Nephron (organoid): ENCODE measurements around the gene FIGLA.

Experiments
- H3K27ac Mint-ChIP-seq, 3 experiments: 2 replicates each; pipeline ENCODE4 v1.8.0; 2020; ENCODE audit warnings: mixed read lengths in 3 of 3, mild to moderate bottlenecking in 2 of 3, moderate library complexity in 1 of 3
- H3K27me3 Mint-ChIP-seq: 2 replicates; pipeline ENCODE4 v1.8.0; 2021; ENCODE audit warnings: low read depth, mild to moderate bottlenecking, moderate library complexity, mixed read lengths
- H3K36me3 Mint-ChIP-seq: 2 replicates; pipeline ENCODE4 v1.8.0; 2020; ENCODE audit warnings: low read depth, mixed read lengths
- H3K4me1 Mint-ChIP-seq: 2 replicates; pipeline ENCODE4 v1.8.0; 2020; ENCODE audit warnings: mixed read lengths
- H3K4me3 Mint-ChIP-seq, 3 experiments: 2 replicates each; pipeline ENCODE4 v1.8.0; 2020; ENCODE audit warnings: mild to moderate bottlenecking in 3 of 3, mixed read lengths in 3 of 3, moderate library complexity in 2 of 3
- H3K9me3 Mint-ChIP-seq: 2 replicates; pipeline ENCODE4 v1.8.0; 2020; ENCODE audit warnings: mixed read lengths
- CTCF ChIP-seq, 3 experiments: fragments of 200-600 bp; sonication (generic); IDR thresholded peaks; one replicate each; pipeline ENCODE4 v1.5.0; 2021; ENCODE audit warnings: antibody characterized with exemption in 3 of 3; ENCODE audit not compliant: unreplicated experiment in 3 of 3

Gene FIGLA

GRCh38 chr2:70775141-70775540 lies 15.3 kb downstream of the FIGLA start:
- TF ChIP-seq CTCF (IDR thresholded peaks at IDR 0.05; ENCODE audit: unreplicated experiment in 3 of 3), result no peak
- H3K4me3 Mint-ChIP-seq, result no peak overlapping the region
- H3K4me1 Mint-ChIP-seq, result peaks cover 8% of the 10 kb centered on the region
- H3K27ac Mint-ChIP-seq, result no peak overlapping the region
- no peaks in the 10 kb centered on the region for H3K9me3 Mint-ChIP-seq
- H3K27me3 Mint-ChIP-seq, result peaks cover 74% of the 10 kb centered on the region
- H3K36me3 Mint-ChIP-seq, result no peaks in the 10 kb centered on the region

GRCh38 chr2:70772486-70773155 lies 17.8 kb downstream of the FIGLA start:
- Mint-ChIP-seq H3K36me3 (no peaks in the 10 kb centered on the region), H3K27ac (no peak overlapping the region), H3K27me3 (peaks cover 82% of the 10 kb centered on the region), H3K4me3 (no peak overlapping the region), H3K9me3 (no peaks in the 10 kb centered on the region), H3K4me1 (no peaks in the 10 kb centered on the region)
- no peak for TF ChIP-seq CTCF (IDR thresholded peaks at IDR 0.05; ENCODE audit: unreplicated experiment in 3 of 3)

- Mint-ChIP-seq H3K27me3 (peaks cover 89% of the 10 kb centered on the region), H3K27ac (no peak overlapping the region), H3K9me3 (no peaks in the 10 kb centered on the region), H3K4me1 (peaks cover 5% of the 10 kb centered on the region), H3K4me3 (no peak overlapping the region), H3K36me3 (no peaks in the 10 kb centered on the region)
- TF ChIP-seq CTCF (IDR thresholded peaks at IDR 0.05; ENCODE audit: unreplicated experiment in 3 of 3), result no peak
These were observed 19.0 kb downstream of the FIGLA start for GRCh38 chr2:70771446-70771845.

- Mint-ChIP-seq H3K4me3 (peak overlapping the region; percentile 65 to 79 (median 65)), H3K27me3 (peaks cover 90% of the 10 kb centered on the region), H3K27ac (no peak overlapping the region), H3K36me3 (no peaks in the 10 kb centered on the region), H3K4me1 (peaks cover 11% of the 10 kb centered on the region), H3K9me3 (no peaks in the 10 kb centered on the region)
- TF ChIP-seq CTCF (IDR thresholded peaks at IDR 0.05; ENCODE audit: unreplicated experiment in 3 of 3), result no peak
These were observed 21.0 kb downstream of the FIGLA start for GRCh38 chr2:70769450-70769849.

- Mint-ChIP-seq H3K36me3 (no peaks in the 10 kb centered on the region), H3K4me3 (peak overlapping the region; percentile 65 to 79 (median 65)), H3K4me1 (peaks cover 11% of the 10 kb centered on the region)
These were observed 21.8 kb downstream of the FIGLA start for GRCh38 chr2:70768590-70769085.

More at GRCh38 chr2:70768590-70769085, 21.8 kb downstream of the FIGLA start:
- H3K9me3 Mint-ChIP-seq, result no peaks in the 10 kb centered on the region
- H3K27ac Mint-ChIP-seq, result no peak overlapping the region
- H3K27me3 Mint-ChIP-seq, result peaks cover 89% of the 10 kb centered on the region
- TF ChIP-seq CTCF (IDR thresholded peaks at IDR 0.05; ENCODE audit: unreplicated experiment in 3 of 3), result no peak
